ENCODE data around the gene STMND1.

Gene STMND1

DNA sequence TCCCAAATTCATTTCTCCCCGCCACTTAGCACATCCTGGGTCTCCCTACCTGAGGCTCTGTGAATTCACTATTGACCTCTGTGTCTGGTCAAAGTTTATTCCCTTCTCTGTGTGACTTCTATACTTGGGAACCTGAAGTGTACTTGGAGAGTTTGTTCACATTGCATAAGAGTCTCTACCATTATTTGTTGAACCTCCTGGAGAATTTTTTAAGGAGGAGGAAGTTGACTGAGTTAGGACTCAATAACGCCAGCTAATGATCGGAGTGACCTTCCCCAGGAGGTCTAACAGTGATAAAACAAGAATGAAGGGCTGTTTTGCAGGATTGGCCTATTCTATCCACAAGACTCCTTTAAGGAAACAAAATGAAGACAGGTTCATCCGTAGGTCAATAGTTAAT, 23.6 kb downstream of the STMND1 start:
- ChIA-PET POLR2A (no interaction called here), CTCF (interaction anchor here (1.1 kb wide), 1 partner anchor 31 kb away, joined by 4 read pairs; no protein-coding TSS in a partner anchor)
- DNase-seq (ENCODE audit: low read depth, low spot score), result no peak
- TF ChIP-seq, protein P1, sequence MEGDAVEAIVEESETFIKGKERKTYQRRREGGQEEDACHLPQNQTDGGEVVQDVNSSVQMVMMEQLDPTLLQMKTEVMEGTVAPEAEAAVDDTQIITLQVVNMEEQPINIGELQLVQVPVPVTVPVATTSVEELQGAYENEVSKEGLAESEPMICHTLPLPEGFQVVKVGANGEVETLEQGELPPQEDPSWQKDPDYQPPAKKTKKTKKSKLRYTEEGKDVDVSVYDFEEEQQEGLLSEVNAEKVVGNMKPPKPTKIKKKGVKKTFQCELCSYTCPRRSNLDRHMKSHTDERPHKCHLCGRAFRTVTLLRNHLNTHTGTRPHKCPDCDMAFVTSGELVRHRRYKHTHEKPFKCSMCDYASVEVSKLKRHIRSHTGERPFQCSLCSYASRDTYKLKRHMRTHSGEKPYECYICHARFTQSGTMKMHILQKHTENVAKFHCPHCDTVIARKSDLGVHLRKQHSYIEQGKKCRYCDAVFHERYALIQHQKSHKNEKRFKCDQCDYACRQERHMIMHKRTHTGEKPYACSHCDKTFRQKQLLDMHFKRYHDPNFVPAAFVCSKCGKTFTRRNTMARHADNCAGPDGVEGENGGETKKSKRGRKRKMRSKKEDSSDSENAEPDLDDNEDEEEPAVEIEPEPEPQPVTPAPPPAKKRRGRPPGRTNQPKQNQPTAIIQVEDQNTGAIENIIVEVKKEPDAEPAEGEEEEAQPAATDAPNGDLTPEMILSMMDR (IDR thresholded peaks at IDR 0.05; ENCODE audit: insufficient read depth, low read length, missing control alignments), result no peak
- no peak overlapping the region for H3K4me3 ChIP-seq (ENCODE audit: low read depth, low read length)

DNA sequence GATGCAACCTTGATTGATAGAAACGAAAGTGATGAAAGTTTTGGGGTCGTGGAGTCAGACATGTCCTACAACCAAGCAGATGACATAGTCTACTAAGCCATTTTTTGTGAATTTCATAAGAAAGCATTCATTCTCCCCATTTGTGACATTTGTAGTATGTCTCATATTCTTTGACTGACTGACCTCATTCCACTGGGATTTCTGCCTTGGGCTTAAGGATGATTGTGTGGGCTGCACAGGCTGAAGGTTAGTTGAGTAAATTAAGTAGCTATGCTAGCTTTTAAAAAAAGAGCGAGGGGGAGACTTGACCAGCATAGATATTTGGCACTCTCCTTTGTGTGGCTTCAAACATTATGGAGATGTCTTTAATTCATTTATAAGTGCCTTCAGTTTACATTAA, 28.9 kb downstream of the STMND1 start:
- POLR2A ChIA-PET, result no interaction called here
- CTCF ChIA-PET, result no interaction called here
- DNase-seq (ENCODE audit: low read depth, low spot score), result no peak
- H3K4me3 ChIP-seq (ENCODE audit: low read depth, low read length), result no peak overlapping the region
- TF ChIP-seq, protein P1 (IDR thresholded peaks at IDR 0.05; ENCODE audit: insufficient read depth, low read length, missing control alignments), result no peak

DNA sequence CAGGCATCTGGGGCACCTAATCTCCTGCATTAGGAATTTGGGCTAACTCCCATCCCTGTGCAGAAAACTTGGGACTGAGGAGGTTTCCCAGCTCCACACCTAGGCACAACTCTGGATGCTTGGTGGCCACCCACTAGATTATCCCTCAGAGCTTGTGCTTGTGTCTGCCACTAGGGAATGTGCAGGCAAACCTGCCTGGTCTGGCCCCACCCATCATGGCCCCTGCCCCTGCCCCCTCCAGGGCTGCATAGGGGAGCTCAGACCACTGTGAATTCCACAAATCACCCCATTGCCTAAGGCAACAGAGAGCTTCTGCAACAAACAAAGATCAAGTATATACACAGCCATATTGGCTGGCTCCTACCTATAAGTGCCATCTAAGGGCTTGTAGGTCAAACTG, 31.1 kb downstream of the STMND1 start:
- ChIA-PET POLR2A (no interaction called here), CTCF (no interaction called here)
- DNase-seq (ENCODE audit: low read depth, low spot score), result no peak
- H3K4me3 ChIP-seq (ENCODE audit: low read depth, low read length), result no peak overlapping the region
- TF ChIP-seq, protein P1 (IDR thresholded peaks at IDR 0.05; ENCODE audit: insufficient read depth, low read length, missing control alignments), result no peak

DNA sequence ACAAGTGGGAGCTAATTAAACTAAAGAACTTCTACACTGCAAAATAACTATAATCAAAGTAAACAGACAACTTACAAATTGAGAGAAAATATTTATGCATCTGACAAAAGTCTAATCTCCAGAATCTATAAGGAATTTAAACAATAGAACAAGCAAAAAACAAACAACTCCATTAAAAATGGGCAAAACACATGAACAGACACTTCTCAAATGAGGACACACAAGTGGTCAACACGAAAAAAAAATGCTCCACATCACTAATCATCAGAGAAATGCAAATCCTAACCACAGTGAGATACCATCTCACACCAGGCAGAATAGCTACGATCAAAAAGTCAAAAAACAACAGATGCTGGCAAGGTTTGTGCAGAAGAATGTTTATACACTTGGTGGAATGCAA, 36.2 kb downstream of the STMND1 start:
- TF ChIP-seq, protein P1 (IDR thresholded peaks at IDR 0.05; ENCODE audit: insufficient read depth, low read length, missing control alignments), result no peak
- DNase-seq (ENCODE audit: low read depth, low spot score), result no peak
- CTCF ChIA-PET, result no interaction called here
- no peak overlapping the region for H3K4me3 ChIP-seq (ENCODE audit: low read depth, low read length)
- POLR2A ChIA-PET, result no interaction called here

DNA sequence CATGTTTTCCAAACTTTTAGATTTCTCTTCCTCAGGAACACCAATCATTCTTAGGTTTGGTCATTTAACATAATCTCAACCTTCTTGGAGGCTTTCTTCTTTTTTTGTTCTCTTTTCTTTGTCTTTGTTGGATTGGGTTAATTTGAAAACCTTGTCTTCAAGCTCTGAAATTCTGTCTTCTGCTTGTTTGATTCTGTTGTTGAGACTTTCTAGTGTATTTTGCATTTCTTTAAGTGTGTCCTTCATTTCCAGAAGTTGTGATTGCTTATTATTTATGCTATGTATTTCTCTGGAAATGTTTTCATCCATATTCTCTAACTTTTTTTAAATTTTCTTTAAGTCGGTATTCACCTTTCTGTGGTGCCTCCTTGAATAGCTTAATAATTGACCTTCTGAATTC, 42.2 kb downstream of the STMND1 start:
- no peak overlapping the region for H3K4me3 ChIP-seq (ENCODE audit: low read depth, low read length)
- ChIA-PET POLR2A (no interaction called here), CTCF (interaction anchor here (0.8 to 1.6 kb wide), 2 partner anchors 12 to 440 kb away, joined by 3 to 4 read pairs; no protein-coding TSS in a partner anchor)
- TF ChIP-seq, protein P1 (IDR thresholded peaks at IDR 0.05; ENCODE audit: insufficient read depth, low read length, missing control alignments), result no peak
- DNase-seq (ENCODE audit: low read depth, low spot score), result no peak

DNA sequence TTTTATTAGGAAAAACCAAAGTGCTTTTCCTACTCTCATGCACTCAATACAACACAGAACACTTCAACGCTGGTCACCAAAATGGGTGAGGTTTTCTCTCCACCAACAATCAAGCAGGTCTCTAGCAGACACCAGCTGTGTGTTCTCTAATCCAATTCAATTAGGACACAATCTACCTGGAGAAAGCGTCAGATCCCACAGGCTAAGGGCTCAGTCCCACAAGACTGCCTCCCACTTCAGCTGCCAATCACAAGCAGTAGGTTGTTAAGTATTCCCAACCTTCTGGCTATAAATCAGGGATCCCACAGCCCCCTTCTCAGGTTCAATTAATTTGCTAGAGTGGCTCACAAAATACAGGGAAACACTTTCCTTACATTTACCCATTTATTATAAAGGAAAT, 47.7 kb downstream of the STMND1 start:
- TF ChIP-seq, protein P1 (IDR thresholded peaks at IDR 0.05; ENCODE audit: insufficient read depth, low read length, missing control alignments), result no peak
- DNase-seq (ENCODE audit: low read depth, low spot score), result no peak
- H3K4me3 ChIP-seq (ENCODE audit: low read depth, low read length), result no peak overlapping the region
- CTCF ChIA-PET, result interaction anchor here (0.9 to 1.0 kb wide), 2 partner anchors 10 to 11 kb away, joined by 3 read pairs; no protein-coding TSS in a partner anchor
- POLR2A ChIA-PET, result no interaction called here
